Breast epithelium (tissue), 4 donors: ENCODE data around the gene GJB6. TPM values are rescaled to one million over a fixed set of nuclear protein-coding genes. Genes with fewer than 3 reads are reported as not detected.
"Not testable (repeated sequence)": the region's sequence is repeated elsewhere in the genome, so short reads cannot be mapped to it uniquely, and the experiment has no call there.

Experiments
- DNase-seq, 2 donors: peaks; one replicate each; pipeline ENCODE4 v3.0.0-alpha.2; 2019; ENCODE audit warnings: low spot score in 2 of 2
- H3K27ac ChIP-seq, 2 donors: fragments of 200-600 bp; sonication (generic) in 1 of 2; one replicate each; pipeline ENCODE4 v1.5.1; 2016 to 2019; ENCODE audit warnings: mild to moderate bottlenecking in 1 of 2
- H3K27me3 ChIP-seq, 2 donors: fragments of 200-600 bp; sonication (generic) in 1 of 2; one replicate each; pipeline versions ENCODE4 v1.5.1 to v1.6.0; 2017 to 2019; ENCODE audit warnings: control low read depth in 1 of 2, mild to moderate bottlenecking in 1 of 2
- H3K36me3 ChIP-seq: fragments of 200-600 bp; one replicate; pipeline ENCODE4 v1.5.1; 2019
- H3K4me1 ChIP-seq, 2 donors: fragments of 200-600 bp; sonication (generic); one replicate each; pipeline ENCODE4 v1.5.1; 2016 to 2019; ENCODE audit warnings: control low read depth in 1 of 2
- H3K4me3 ChIP-seq, 3 donors: fragments of 200-600 bp; sonication (generic); 1 replicate in 2 of 3; 2 replicates in 1 of 3; pipeline ENCODE4 v1.5.1; 2016 to 2019; ENCODE audit warnings: mild to moderate bottlenecking in 3 of 3, moderate library complexity in 2 of 3
- H3K9me3 ChIP-seq, 2 donors: fragments of 200-600 bp; sonication (generic) in 1 of 2; one replicate each; pipeline ENCODE4 v1.5.1; 2016 to 2019; ENCODE audit warnings: control low read depth in 1 of 2
- CTCF ChIP-seq, 3 donors: fragments of 450-650 bp; IDR thresholded peaks; one replicate each; pipeline ENCODE4 v1.5.1; 2016 to 2017; ENCODE audit warnings: antibody characterized with exemption in 3 of 3, mild to moderate bottlenecking in 3 of 3, moderate library complexity in 3 of 3
- POLR2A ChIP-seq: fragments of 450-650 bp; IDR thresholded peaks from one replicate; pipeline ENCODE4 v1.6.1; 2016; ENCODE audit warnings: antibody characterized with exemption, mild to moderate bottlenecking, moderate library complexity
- POLR2AphosphoS5 ChIP-seq, 3 donors: sonication (generic); formaldehyde crosslinking; IDR thresholded peaks; one replicate each; pipeline ENCODE4 v1.6.1; 2017; ENCODE audit warnings: antibody characterized with exemption in 3 of 3
- intact Hi-C: fragments of 100-400 bp; cut with DNase I; formaldehyde crosslinking; loops from one replicate; pipeline ENCODE4 v1.15.1; 2023; ENCODE audit warnings: low total_unique reads
- total RNA-seq, 3 donors: library from RNA; depleted of rRNA; stranded (reverse); fragments of >200 nt; gene quantifications; one replicate each; pipeline ENCODE4 v1.1.0, GENCODE V29; 2016

GJB6 gene
- total RNA-seq: not detected

- Histone ChIP-seq H3K36me3 (no peaks in the 10 kb centered on the region), H3K27me3 (peaks cover 5 to 31% of the 10 kb centered on the region in 2 donors), H3K4me3 (peak within 1 kb of the TSS; percentile 7 to 64 (median 35)), H3K4me1 (no peaks in the 10 kb centered on the region), H3K27ac (no peak within 1 kb of the TSS), H3K9me3 (no peaks in the 10 kb centered on the region)
- intact Hi-C loops: no loop called here
- DNase-seq: no peak
- TF ChIP-seq POLR2AphosphoS5 (IDR thresholded peaks at IDR 0.05): no peak
- TF ChIP-seq POLR2A: no peak
- TF ChIP-seq CTCF (IDR thresholded peaks at IDR 0.05): no peak
These were observed at the start of gene GJB6 for GRCh38 chr13:20231839-20232555. TSS of gene GJB6 (minus strand) at chr13:20232319. CDS start at chr13:20223480, 8,839 bp downstream.

GRCh38 chr13:20276901-20277300 is 44.8 kb upstream of the GJB6 start:
- intact Hi-C loops, H3K9me3 ChIP-seq, DNase-seq: not testable (repeated sequence)

GRCh38 chr13:20274466-20274865 is 42.3 kb upstream of the GJB6 start:
- H3K27me3 ChIP-seq: no peaks in the 10 kb centered on the region
- peak in 1 of 2 donors; percentile 40 for DNase-seq
- no peak overlapping the region for H3K27ac ChIP-seq
- H3K9me3 ChIP-seq: no peaks in the 10 kb centered on the region
- TF ChIP-seq POLR2A: no peak
- no peak for TF ChIP-seq POLR2AphosphoS5 (IDR thresholded peaks at IDR 0.05)
- no peak for TF ChIP-seq CTCF (IDR thresholded peaks at IDR 0.05)
- intact Hi-C loops: no loop called here
- H3K4me3 ChIP-seq: no peak overlapping the region
- no peaks in the 10 kb centered on the region for H3K36me3 ChIP-seq
- H3K4me1 ChIP-seq: no peaks in the 10 kb centered on the region

More at GRCh38 chr13:20276901-20277300, 44.8 kb upstream of the GJB6 start:
- H3K4me3 ChIP-seq, H3K27ac ChIP-seq, H3K27me3 ChIP-seq, H3K4me1 ChIP-seq, H3K36me3 ChIP-seq: not testable (repeated sequence)

- TF ChIP-seq POLR2AphosphoS5 (IDR thresholded peaks at IDR 0.05): no peak
- TF ChIP-seq CTCF (IDR thresholded peaks at IDR 0.05): no peak
- TF ChIP-seq POLR2A: no peak
- H3K27me3 ChIP-seq: no peaks in the 10 kb centered on the region
- H3K36me3 ChIP-seq: no peaks in the 10 kb centered on the region
- H3K4me1 ChIP-seq: no peaks in the 10 kb centered on the region
- no peak overlapping the region for H3K27ac ChIP-seq
- H3K9me3 ChIP-seq: no peaks in the 10 kb centered on the region
- no peak overlapping the region for H3K4me3 ChIP-seq
- DNase-seq: no peak
- intact Hi-C loops: no loop called here
These were observed 40.6 kb upstream of the GJB6 start for GRCh38 chr13:20272588-20273171.

GRCh38 chr13:20272104-20272503 is 40.0 kb upstream of the GJB6 start:
- intact Hi-C loops: no loop called here
- TF ChIP-seq POLR2AphosphoS5 (IDR thresholded peaks at IDR 0.05): no peak
- TF ChIP-seq CTCF (IDR thresholded peaks at IDR 0.05): no peak
- no peaks in the 10 kb centered on the region for H3K9me3 ChIP-seq
- no peak overlapping the region for H3K4me3 ChIP-seq
- H3K4me1 ChIP-seq: no peaks in the 10 kb centered on the region
- H3K27me3 ChIP-seq: no peaks in the 10 kb centered on the region
- no peak for DNase-seq
- H3K27ac ChIP-seq: no peak overlapping the region
- H3K36me3 ChIP-seq: no peaks in the 10 kb centered on the region
